Activated T-helper 1 cell treated with anti-CD3 and anti-CD28 coated beads, Interleukin-12 subunit alpha, Interleukin-12 subunit beta, Interleukin-2, Interleukin-4 antibody, amounts not matched to agents 30 ng/mL and 10 ng/mL and 1 ng/mL, durations not matched to agents 14 hours and 24 hours and 36 hours (primary cell): ENCODE data around the gene OPA3. TPM values are rescaled to one million over a fixed set of nuclear protein-coding genes. Genes with fewer than 3 reads are reported as not detected.

Source experiments
- DNase-seq: peaks from one replicate; pipeline ENCODE4 v3.0.0; 2021; ENCODE audit warnings: low spot score
- H3K27ac Mint-ChIP-seq: one replicate; pipeline ENCODE4 v1.8.0; 2021; ENCODE audit warnings: mild to moderate bottlenecking, mixed read lengths
- H3K27me3 Mint-ChIP-seq: one replicate; pipeline ENCODE4 v1.8.0; 2022; ENCODE audit warnings: mild to moderate bottlenecking, moderate library complexity, mixed read lengths; ENCODE audit not compliant: insufficient read depth
- H3K36me3 Mint-ChIP-seq: one replicate; pipeline ENCODE4 v1.8.0; 2021; ENCODE audit warnings: low read depth, mixed read lengths
- H3K4me1 Mint-ChIP-seq: one replicate; pipeline ENCODE4 v1.8.0; 2021; ENCODE audit warnings: low read depth, mixed read lengths
- H3K4me3 Mint-ChIP-seq: one replicate; pipeline ENCODE4 v1.8.0; 2021; ENCODE audit warnings: mild to moderate bottlenecking, moderate library complexity, mixed read lengths
- H3K9me3 Mint-ChIP-seq: one replicate; pipeline ENCODE4 v1.8.0; 2021; ENCODE audit warnings: mixed read lengths
- intact Hi-C: fragments of 100-400 bp; cut with micrococcal nuclease; formaldehyde crosslinking; loops from one replicate; pipeline ENCODE4 v1.15.1; 2024
- total RNA-seq: library from RNA; stranded (reverse); gene quantifications from 2 replicates; pipeline ENCODE4 v1.2.3, GENCODE V29; 2022

OPA3 gene
- total RNA-seq, 1 donor from 2014 or later: 12.1 TPM

GRCh38 chr19:45547211-45547770, 37.3 kb downstream of the OPA3 start:
- Mint-ChIP-seq H3K4me3 (no peak overlapping the region), H3K27me3 (no peaks in the 10 kb centered on the region), H3K9me3 (no peaks in the 10 kb centered on the region), H3K27ac (no peak overlapping the region), H3K4me1 (peaks cover 7% of the 10 kb centered on the region), H3K36me3 (no peaks in the 10 kb centered on the region)
- no peak for DNase-seq
- intact Hi-C loops: no loop called here

GRCh38 chr19:45542234-45542668, 42.4 kb downstream of the OPA3 start:
- H3K36me3 Mint-ChIP-seq: no peaks in the 10 kb centered on the region
- peaks cover 11% of the 10 kb centered on the region for H3K9me3 Mint-ChIP-seq
- intact Hi-C loops: no loop called here
- no peak for DNase-seq
- H3K27me3 Mint-ChIP-seq: no peaks in the 10 kb centered on the region
- no peak overlapping the region for H3K27ac Mint-ChIP-seq
- no peak overlapping the region for H3K4me3 Mint-ChIP-seq
- H3K4me1 Mint-ChIP-seq: peaks cover 7% of the 10 kb centered on the region

DNA sequence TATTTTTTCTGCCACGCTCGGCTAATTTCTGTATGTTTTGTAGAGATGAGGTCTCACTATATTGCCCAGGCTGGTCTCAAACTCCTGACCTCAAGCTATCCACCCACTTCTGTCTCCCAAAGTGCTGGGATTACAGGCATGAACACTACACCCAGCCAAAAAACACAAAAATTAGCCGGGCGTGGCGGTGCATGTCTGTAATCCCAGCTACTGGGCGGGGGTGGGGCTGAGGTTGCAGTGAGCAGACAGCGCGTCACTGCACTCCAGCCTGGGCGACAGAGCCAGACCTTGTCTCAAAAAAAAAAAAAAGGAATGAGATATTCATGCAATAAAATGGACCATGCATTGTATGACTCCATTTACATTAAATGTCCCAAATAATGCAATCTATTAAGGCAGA, 45.1 kb downstream of the OPA3 start:
- Mint-ChIP-seq H3K27me3 (no peaks in the 10 kb centered on the region), H3K36me3 (no peaks in the 10 kb centered on the region), H3K4me3 (no peak overlapping the region), H3K4me1 (peaks cover 7% of the 10 kb centered on the region), H3K9me3 (peaks cover 11% of the 10 kb centered on the region), H3K27ac (no peak overlapping the region)
- DNase-seq: no peak
- intact Hi-C loops: no loop called here

GRCh38 chr19:45531349-45531748, 53.3 kb downstream of the OPA3 start:
- DNase-seq: no peak
- H3K4me3 Mint-ChIP-seq: no peak overlapping the region
- peaks cover 4% of the 10 kb centered on the region for H3K4me1 Mint-ChIP-seq
- H3K36me3 Mint-ChIP-seq: peaks cover 30% of the 10 kb centered on the region
- H3K27me3 Mint-ChIP-seq: no peaks in the 10 kb centered on the region
- H3K9me3 Mint-ChIP-seq: no peaks in the 10 kb centered on the region
- no peak overlapping the region for H3K27ac Mint-ChIP-seq
- intact Hi-C loops: no loop called here

DNA sequence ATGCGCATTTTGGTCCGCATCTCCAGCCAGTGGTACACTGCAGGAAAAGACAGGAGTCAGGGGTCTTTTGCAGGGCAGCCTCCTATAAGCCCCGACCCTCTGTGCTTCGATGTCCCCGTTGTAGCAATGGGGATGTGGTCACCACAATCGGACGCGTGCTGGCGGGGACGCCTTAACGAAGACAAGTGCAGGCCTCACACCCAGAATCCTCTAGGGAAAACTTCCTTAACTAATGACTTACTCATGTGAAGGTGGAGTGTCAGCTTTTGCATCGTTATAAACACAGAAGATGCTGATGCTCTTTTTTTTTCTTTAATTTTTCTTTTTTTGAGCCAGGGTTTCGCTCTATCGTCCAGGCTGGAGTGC, 55.2 kb downstream of the OPA3 start:
- intact Hi-C loops: no loop called here
- Mint-ChIP-seq H3K9me3 (no peaks in the 10 kb centered on the region), H3K27me3 (no peaks in the 10 kb centered on the region), H3K4me3 (no peak overlapping the region), H3K4me1 (peaks cover 4% of the 10 kb centered on the region), H3K36me3 (peaks cover 35% of the 10 kb centered on the region), H3K27ac (no peak overlapping the region)
- DNase-seq: no peak

DNA sequence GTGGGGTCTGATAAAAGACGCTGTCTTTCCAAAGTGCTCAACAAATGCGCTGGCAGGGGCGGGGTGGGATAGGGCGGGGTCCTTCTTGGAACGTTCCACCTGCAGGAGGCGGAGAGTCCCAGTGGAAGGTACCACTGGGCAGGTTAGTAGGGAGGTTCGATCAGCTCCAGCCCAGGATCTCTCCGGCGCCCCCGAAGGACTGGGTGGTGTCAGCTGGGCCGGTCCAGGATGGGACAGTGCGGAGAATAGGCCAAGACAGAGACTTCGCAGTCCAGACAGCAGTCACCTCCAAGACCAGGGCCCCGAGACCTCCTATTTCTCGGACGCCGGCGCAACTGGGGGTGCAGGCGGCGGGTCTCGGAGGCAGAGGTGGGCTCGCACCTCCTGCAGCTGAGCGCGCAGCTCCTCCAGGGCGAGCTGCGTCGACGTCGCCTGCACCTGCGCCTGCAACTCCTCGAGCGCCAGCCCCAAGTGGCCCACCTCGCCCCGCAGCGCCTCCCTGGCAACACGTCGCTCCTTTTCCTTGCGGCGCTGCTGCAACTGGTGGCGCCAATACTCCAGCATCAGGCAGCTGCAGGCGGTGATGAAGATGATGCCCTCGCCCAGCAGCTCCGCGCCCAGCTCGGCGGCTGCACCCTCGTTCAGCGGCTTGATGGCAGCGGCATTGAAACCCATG, 55.7 kb downstream of the OPA3 start:
- no peaks in the 10 kb centered on the region for H3K9me3 Mint-ChIP-seq
- H3K36me3 Mint-ChIP-seq: peaks cover 39% of the 10 kb centered on the region
- no peaks in the 10 kb centered on the region for H3K27me3 Mint-ChIP-seq
- no peak overlapping the region for H3K27ac Mint-ChIP-seq
- DNase-seq: no peak
- intact Hi-C loops: no loop called here
- H3K4me1 Mint-ChIP-seq: peaks cover 6% of the 10 kb centered on the region
- no peak overlapping the region for H3K4me3 Mint-ChIP-seq

DNA sequence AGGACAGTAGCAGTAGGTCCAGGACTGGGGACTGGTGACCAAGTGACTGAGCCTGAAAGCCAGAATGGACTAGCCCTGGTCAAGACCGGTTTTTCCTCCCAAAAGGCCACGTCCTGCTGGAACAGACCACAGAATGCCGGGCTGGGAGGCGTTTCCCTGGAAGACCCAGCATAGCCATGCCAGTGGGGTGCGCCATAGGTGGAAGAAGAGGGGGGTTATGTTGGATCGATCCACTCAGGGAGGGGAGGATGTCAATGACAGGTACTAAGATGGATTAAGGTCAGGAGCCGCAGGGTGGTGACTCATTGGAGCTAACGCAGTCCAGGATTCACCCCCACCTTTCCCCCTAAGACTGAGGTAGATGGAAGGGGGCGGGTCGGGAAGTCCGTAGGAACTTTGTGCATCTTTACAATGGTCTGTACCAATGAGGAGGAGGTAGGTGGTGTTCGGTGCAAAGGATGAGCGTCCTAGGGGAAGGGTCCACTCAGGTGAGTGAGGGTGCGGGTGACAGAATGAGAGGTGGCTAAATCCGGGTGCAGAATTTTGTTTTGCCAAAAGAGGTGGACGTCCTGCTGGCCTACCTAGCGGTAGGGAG, 56.4 kb downstream of the OPA3 start:
- Mint-ChIP-seq H3K4me3 (no peak overlapping the region), H3K4me1 (peaks cover 12% of the 10 kb centered on the region), H3K27ac (peak overlapping the region; percentile 49), H3K27me3 (no peaks in the 10 kb centered on the region), H3K36me3 (peaks cover 46% of the 10 kb centered on the region), H3K9me3 (no peaks in the 10 kb centered on the region)
- intact Hi-C loops: no loop called here
- no peak for DNase-seq

GRCh38 chr19:45527731-45528130, 56.9 kb downstream of the OPA3 start:
- H3K9me3 Mint-ChIP-seq: no peaks in the 10 kb centered on the region
- no peak overlapping the region for H3K4me3 Mint-ChIP-seq
- H3K4me1 Mint-ChIP-seq: peaks cover 14% of the 10 kb centered on the region
- intact Hi-C loops: no loop called here
- DNase-seq: no peak
- peaks cover 46% of the 10 kb centered on the region for H3K36me3 Mint-ChIP-seq
- H3K27ac Mint-ChIP-seq: no peak overlapping the region
- no peaks in the 10 kb centered on the region for H3K27me3 Mint-ChIP-seq

DNA sequence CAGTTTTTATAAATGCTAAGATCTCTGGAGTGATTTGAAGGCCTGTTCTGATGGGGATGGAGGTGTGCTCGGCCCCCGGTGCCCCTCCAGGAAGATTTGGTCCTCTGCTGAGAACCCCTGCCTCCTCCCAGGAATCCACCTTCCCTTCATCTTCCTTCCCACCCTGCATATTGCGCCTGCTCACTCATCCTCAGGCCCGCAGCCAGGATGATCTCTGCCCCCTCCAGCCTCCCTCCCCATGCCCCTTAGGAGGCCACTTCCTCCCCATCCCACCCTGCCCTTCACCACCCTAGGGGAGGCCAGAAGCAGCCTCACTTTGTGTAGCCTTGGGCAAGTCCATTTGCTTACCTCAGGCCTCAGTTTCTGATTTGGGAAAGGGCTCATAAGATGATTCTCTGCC, 57.6 kb downstream of the OPA3 start:
- peaks cover 14% of the 10 kb centered on the region for H3K4me1 Mint-ChIP-seq
- no peak overlapping the region for H3K4me3 Mint-ChIP-seq
- no peaks in the 10 kb centered on the region for H3K9me3 Mint-ChIP-seq
- H3K36me3 Mint-ChIP-seq: peaks cover 46% of the 10 kb centered on the region
- no peaks in the 10 kb centered on the region for H3K27me3 Mint-ChIP-seq
- DNase-seq: no peak
- intact Hi-C loops: no loop called here
- no peak overlapping the region for H3K27ac Mint-ChIP-seq

DNA sequence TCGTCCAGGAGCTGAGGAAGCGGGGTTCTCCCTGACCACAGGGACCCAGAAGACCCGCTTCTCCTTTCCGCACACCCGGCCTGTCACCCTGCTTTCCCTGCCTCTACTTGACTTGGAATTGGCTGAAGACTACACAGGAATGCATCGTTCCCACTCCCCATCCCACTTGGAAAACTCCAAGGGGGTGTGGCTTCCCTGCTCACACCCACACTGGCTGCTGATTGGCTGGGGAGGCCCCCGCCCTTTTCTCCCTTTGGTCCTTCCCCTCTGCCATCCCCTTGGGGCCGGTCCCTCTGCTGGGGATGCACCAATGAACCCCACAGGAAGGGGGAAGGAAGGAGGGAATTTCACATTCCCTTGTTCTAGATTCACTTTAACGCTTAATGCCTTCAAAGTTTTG, 58.5 kb downstream of the OPA3 start:
- Mint-ChIP-seq H3K4me3 (no peak overlapping the region), H3K36me3 (peaks cover 42% of the 10 kb centered on the region), H3K27ac (no peak overlapping the region), H3K27me3 (no peaks in the 10 kb centered on the region), H3K9me3 (no peaks in the 10 kb centered on the region), H3K4me1 (peaks cover 14% of the 10 kb centered on the region)
- no peak for DNase-seq
- intact Hi-C loops: no loop called here

GRCh38 chr19:45524575-45525129, 60.0 kb downstream of the OPA3 start:
- H3K4me3 Mint-ChIP-seq: no peak overlapping the region
- peaks cover 46% of the 10 kb centered on the region for H3K36me3 Mint-ChIP-seq
- intact Hi-C loops: no loop called here
- no peaks in the 10 kb centered on the region for H3K27me3 Mint-ChIP-seq
- H3K4me1 Mint-ChIP-seq: peaks cover 14% of the 10 kb centered on the region
- no peak overlapping the region for H3K27ac Mint-ChIP-seq
- no peaks in the 10 kb centered on the region for H3K9me3 Mint-ChIP-seq
- DNase-seq: no peak

- peak overlapping the region; percentile 37 for H3K27ac Mint-ChIP-seq
- intact Hi-C loops: loop anchor here (1.0 to 2.0 kb wide), 7 partner anchors 17 to 194 kb away; partner anchors contain the start of gene QPCTL
- H3K36me3 Mint-ChIP-seq: peaks cover 41% of the 10 kb centered on the region
- H3K4me3 Mint-ChIP-seq: no peak overlapping the region
- no peaks in the 10 kb centered on the region for H3K27me3 Mint-ChIP-seq
- no peaks in the 10 kb centered on the region for H3K9me3 Mint-ChIP-seq
- H3K4me1 Mint-ChIP-seq: peaks cover 14% of the 10 kb centered on the region
- DNase-seq: peak; percentile 65
These were observed 60.9 kb downstream of the OPA3 start for GRCh38 chr19:45523642-45524256.
